OCI-LY7 (cell line): ENCODE results near the gene PRODH2.

Experiments used
- CTCF ChIP-seq: fragments of 200-600 bp; sonication (generic); conservative IDR thresholded peaks from 2 replicates; pipeline ENCODE4 v1.5.1; 2014; ENCODE audit warnings: mild to moderate bottlenecking, antibody characterized with exemption, low read length, moderate library complexity, mixed read lengths
- EZH2phosphoT487 ChIP-seq: fragments of 200-600 bp; sonication (generic); IDR thresholded peaks from 2 replicates; pipeline ENCODE4 v1.6.1; 2018; ENCODE audit warnings: low read depth, borderline replicate concordance, mild to moderate bottlenecking, mixed run types, antibody characterized with exemption, low read length, moderate library complexity, mixed read lengths

GRCh38 chr19:35783469-35784434 lies 28.9 kb downstream of the PRODH2 start:
- no peak for TF ChIP-seq CTCF
- no peak for TF ChIP-seq EZH2phosphoT487
